Limb (tissue), 2 donors: ENCODE data around the gene ASNS.

ENCODE experiments used
- DNase-seq, 2 donors: peaks; one replicate each; pipeline ENCODE4 v3.0.0-alpha.2; 2016; ENCODE audit errors: extremely low spot score in 2 of 2

ASNS gene

DNA sequence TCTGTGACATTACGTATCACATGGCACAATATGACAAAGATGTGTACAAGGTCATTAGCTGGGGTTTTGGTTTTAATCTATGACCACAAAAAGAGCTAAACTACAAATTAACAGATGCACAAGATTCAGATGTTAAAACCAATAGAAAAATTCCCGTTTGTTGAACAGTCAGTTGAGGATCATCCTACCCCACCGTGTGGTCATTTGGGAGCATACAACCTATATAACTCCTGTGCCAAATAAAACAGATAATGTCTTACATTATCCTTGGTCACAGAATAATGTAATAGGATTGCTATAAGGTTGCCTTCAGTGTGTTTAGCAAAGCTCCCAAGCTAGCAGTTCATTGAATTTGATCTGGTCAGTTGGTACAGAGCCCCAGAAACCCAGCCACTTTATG lies 28.2 kb downstream of the ASNS start:
- DNase-seq, result no peak

DNA sequence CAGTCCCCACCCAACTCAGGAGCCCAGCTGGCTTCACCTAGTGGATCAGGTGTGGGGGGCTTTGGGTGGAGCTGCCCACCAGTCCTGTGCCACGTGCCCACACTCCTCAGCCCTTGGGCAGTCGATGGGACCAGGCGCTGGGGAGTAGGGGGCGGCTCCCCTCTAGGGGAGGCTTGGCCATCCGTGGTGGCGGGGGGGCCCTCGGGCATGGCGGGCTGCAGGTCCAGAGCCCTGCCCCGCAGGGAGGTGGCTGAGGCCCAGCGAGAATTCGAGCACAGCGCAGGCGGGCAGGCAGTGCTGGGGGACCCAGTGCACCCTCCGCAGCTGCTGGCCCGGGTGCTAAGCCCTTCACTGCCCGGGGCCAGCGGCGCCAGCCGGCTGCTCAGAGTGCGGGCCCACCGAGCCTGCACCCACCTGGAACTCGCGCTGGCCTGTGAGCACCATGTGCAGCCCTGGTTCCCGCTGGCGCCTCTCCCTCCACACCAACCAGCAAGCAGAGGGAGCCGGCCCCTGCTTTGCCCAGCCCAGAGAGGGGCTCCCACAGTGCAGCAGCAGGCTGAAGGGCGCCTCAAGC lies 29.3 kb downstream of the ASNS start:
- DNase-seq, result no peak

DNA sequence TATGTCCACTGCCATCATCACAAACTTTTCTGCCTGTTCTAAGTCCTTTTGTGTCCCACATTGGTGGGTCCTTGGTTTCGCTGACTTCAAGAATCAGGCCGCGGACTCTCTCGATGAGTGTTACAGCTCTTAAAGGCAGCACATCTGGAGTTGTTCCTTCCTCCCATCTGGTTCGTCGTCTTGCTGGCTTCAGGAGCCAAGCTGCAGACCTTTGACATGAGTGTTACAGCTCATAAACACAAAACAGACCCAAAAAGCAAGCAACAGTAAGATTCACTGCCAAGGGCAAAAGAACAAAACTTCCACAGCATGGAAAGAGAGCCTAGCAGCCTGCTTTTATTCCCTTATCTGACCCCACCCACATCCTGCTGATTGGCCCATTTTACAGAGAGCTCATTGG lies 30.2 kb downstream of the ASNS start:
- no peak for DNase-seq

DNA sequence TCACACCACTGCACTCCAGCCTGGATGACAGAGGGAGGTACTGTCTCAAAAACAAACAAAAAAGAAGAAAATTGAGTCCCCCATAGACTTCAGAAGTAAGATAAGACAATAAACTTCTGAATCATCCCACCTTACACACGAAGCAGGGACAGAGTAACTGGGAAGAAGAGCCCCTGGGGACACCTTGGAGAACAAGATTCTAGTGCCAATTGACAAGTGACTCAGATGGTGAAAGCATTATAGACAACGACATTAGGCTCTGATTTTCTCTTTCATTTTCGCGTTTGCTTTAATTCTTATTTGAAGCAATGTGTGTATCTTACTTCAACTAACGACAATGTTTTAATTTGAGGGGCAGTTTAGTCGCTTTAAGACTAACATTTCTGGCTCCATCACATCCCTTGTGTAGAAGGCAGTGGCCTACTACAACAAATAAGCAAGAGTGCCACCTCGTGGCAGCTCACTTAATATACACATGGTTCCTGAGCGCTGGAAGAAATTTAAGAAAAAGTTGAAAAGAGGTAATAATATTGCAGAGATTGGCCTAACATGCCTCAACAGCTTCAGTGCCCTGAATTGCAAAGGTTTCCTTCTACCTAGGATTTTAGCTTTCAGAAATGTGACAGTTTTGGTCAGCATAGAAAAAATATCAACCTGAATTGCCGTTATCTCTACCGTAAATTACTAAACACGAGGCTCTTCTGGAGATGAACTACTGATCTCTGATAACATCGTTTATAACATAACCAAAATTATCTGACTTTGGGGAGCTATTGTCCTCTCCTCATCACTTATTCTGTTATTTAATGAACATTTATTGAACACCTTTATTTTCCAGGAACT lies 36.7 kb downstream of the ASNS start:
- peak; percentile 67 to 72 for DNase-seq

DNA sequence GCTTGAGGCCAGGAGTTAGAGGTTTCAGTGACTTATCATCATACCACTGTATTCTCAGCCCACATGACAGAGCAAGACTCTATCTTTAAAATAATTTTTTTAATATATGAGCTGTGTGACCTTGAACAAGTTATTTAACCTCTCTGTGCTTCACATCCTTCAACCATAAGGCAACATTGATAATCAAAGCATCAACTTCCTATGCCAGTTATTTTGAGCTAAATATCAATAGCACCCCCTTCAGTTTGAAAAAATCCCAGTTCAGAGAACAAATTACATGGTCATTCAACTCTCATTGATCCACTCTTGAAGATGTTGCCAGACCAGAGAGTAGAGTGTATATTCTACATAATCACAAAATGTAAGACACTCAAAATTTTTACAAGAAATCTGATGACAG lies 53.0 kb downstream of the ASNS start:
- no peak for DNase-seq

DNA sequence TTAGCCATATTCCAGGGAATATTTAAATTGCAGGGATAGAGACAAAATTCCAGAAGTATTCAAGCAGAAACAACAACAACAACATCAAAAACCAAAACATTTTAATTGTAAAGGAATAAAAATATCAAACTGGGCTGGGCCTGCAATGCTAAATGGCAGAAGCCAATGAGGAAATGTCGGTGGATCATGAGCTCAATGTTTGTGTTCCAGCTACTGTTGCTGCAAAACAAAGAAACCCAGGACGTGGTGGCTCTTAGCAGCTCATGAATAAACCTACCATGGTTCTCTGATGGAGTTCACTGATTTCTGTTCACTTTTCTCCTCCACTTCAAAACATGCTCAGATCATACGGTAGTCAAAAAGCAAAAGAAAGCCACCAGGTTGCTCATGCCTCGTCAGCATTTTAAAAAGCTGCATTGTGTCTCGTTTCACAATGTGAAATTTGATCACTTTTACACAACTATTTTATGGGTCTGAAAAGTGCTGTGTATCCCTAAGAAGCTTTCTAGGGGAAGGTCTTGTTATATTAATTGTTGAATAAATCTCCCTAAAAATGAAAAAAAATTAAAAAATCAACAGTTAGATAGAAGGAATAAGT lies 54.0 kb downstream of the ASNS start:
- DNase-seq, result no peak
